Stimulated activated CD8-positive, alpha-beta memory T cell treated with anti-CD3 and anti-CD28 coated beads, Interleukin-2, amount 100 ng/mL, for 48 hours (primary cell): Measurements from ENCODE around the gene SGSM2.
A peak's percentile ranks its signal among the peaks of the same experiment; 100 is the strongest.
"Not testable (repeated sequence)": the region's sequence is repeated elsewhere in the genome, so short reads cannot be mapped to it uniquely, and the experiment has no call there.

Experiments used
- DNase-seq, 2 donors: peaks; one replicate each; pipeline ENCODE4 v3.0.0-alpha.2; 2020; ENCODE audit warnings: low read depth in 2 of 2

SGSM2 gene

GRCh38 chr17:2336852-2337543, at the start of gene SGSM2:
TSS of gene SGSM2 (plus strand) at chr17:2337501. CDS start at chr17:2337689, 188 bp downstream.
- peak; percentile 48 to 54 for DNase-seq

GRCh38 chr17:2289878-2290478, 47.3 kb upstream of the SGSM2 start:
- DNase-seq, result no peak

GRCh38 chr17:2292100-2292499, 45.2 kb upstream of the SGSM2 start:
- DNase-seq, result no peak

- no peak for DNase-seq
These were observed 41.7 kb upstream of the SGSM2 start for GRCh38 chr17:2295575-2295974.

GRCh38 chr17:2297023-2297422, 40.3 kb upstream of the SGSM2 start:
- no peak for DNase-seq

- no peak for DNase-seq
These were observed 38.2 kb upstream of the SGSM2 start for GRCh38 chr17:2299136-2299535.

- DNase-seq, result no peak
These were observed 37.5 kb upstream of the SGSM2 start for GRCh38 chr17:2299756-2300155.

- DNase-seq, result no peak
These were observed 34.5 kb upstream of the SGSM2 start for GRCh38 chr17:2302778-2303203.

- peak; percentile 92 to 94 for DNase-seq
These were observed 33.8 kb upstream of the SGSM2 start, which contains the start of the genes SMG6 and SRR for GRCh38 chr17:2303204-2304188. TSS of gene SMG6 (minus strand) at chr17:2303785. CDS start at chr17:2303720, 65 bp downstream. TSS of gene SRR (plus strand) at chr17:2303950. CDS start at chr17:2315561, 11,611 bp downstream.

GRCh38 chr17:2304931-2305330, 32.4 kb upstream of the SGSM2 start:
- DNase-seq, result no peak

- no peak for DNase-seq
These were observed 27.8 kb upstream of the SGSM2 start for GRCh38 chr17:2309338-2310154.

GRCh38 chr17:2312736-2313135, 24.6 kb upstream of the SGSM2 start:
- DNase-seq, result no peak

GRCh38 chr17:2316916-2317205, 20.4 kb upstream of the SGSM2 start:
- not testable (repeated sequence) for DNase-seq

GRCh38 chr17:2317796-2318195, 19.5 kb upstream of the SGSM2 start:
- no peak for DNase-seq

- DNase-seq, result no peak
These were observed 18.2 kb upstream of the SGSM2 start for GRCh38 chr17:2319051-2319450.

GRCh38 chr17:2321399-2321798, 15.9 kb upstream of the SGSM2 start:
- no peak for DNase-seq

- no peak for DNase-seq
These were observed 13.5 kb upstream of the SGSM2 start for GRCh38 chr17:2323629-2324314.

- DNase-seq, result no peak
These were observed 6.0 kb upstream of the SGSM2 start for GRCh38 chr17:2331303-2331702.

- DNase-seq, result no peak
These were observed 1.5 kb upstream of the SGSM2 start for GRCh38 chr17:2335726-2336214.

GRCh38 chr17:2336215-2336851, 968 bp upstream of the SGSM2 start, which contains the start of gene TSR1:
TSS of gene TSR1 (minus strand) at chr17:2336457. CDS start at chr17:2336427, 30 bp downstream.
- peak; percentile 84 to 85 for DNase-seq
